Chondrocyte (in vitro differentiated cells): Measurements from ENCODE around the gene SLC9C1. TPM values are rescaled to one million over a fixed set of nuclear protein-coding genes. Genes with fewer than 3 reads are reported as not detected.

Experiments
- DNase-seq: peaks from one replicate; pipeline ENCODE4 v3.0.0; 2021; ENCODE audit warnings: mixed read lengths, low spot score
- H3K27ac Mint-ChIP-seq: one replicate; pipeline ENCODE4 v1.8.0; 2021; ENCODE audit warnings: mild to moderate bottlenecking, moderate library complexity, mixed read lengths; ENCODE audit not compliant: unreplicated experiment
- H3K27me3 Mint-ChIP-seq: 2 replicates; pipeline ENCODE4 v1.8.0; 2021; ENCODE audit warnings: low read depth, mixed read lengths
- H3K36me3 Mint-ChIP-seq: 2 replicates; pipeline ENCODE4 v1.8.0; 2021; ENCODE audit warnings: low read depth, mixed read lengths
- H3K4me1 Mint-ChIP-seq: 2 replicates; pipeline ENCODE4 v1.8.0; 2021; ENCODE audit warnings: low read depth, mild to moderate bottlenecking, mixed read lengths
- H3K4me3 Mint-ChIP-seq: one replicate; pipeline ENCODE4 v1.8.0; 2021; ENCODE audit warnings: mild to moderate bottlenecking, moderate library complexity, mixed read lengths; ENCODE audit not compliant: unreplicated experiment
- H3K9me3 Mint-ChIP-seq: 2 replicates; pipeline ENCODE4 v1.8.0; 2021; ENCODE audit warnings: low read depth, mixed read lengths
- total RNA-seq: library from RNA; stranded (reverse); gene quantifications from 3 replicates; pipeline ENCODE4 v1.2.1, GENCODE V29; 2021
- TF ChIP-seq, protein P1 (sequence below): fragments of 200-600 bp; sonication (generic); IDR thresholded peaks from 2 replicates; pipeline ENCODE4 v1.5.0; 2021; ENCODE audit warnings: antibody characterized with exemption, mild to moderate bottlenecking, moderate library complexity

Gene SLC9C1
- total RNA-seq, 1 donor from 2014 or later: 0.07 TPM

DNA sequence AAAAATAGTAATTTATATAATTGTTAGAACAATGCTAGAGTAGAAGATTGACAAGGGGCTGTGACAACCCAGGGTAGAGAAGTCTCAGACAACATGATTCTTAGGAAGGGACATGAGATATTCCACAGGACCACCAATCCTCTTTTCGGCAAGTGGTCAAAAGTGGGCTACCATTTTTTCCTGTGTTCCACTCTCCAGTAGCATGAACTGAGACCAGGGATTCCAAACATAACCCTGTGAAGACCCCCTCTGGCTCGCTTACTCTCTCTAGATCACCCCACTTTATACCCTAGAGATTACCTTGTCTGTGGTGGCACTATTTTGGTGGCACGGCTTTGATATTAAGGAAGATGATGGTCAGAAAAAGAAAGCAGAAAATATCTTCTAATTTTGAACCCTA is 161.9 kb downstream of the SLC9C1 start:
- no peak for DNase-seq
- Mint-ChIP-seq H3K27me3 (no peaks in the 10 kb centered on the region), H3K9me3 (no peaks in the 10 kb centered on the region), H3K36me3 (no peaks in the 10 kb centered on the region), H3K4me3 (no peak overlapping the region), H3K4me1 (no peaks in the 10 kb centered on the region), H3K27ac (no peak overlapping the region)
- TF ChIP-seq, protein P1, sequence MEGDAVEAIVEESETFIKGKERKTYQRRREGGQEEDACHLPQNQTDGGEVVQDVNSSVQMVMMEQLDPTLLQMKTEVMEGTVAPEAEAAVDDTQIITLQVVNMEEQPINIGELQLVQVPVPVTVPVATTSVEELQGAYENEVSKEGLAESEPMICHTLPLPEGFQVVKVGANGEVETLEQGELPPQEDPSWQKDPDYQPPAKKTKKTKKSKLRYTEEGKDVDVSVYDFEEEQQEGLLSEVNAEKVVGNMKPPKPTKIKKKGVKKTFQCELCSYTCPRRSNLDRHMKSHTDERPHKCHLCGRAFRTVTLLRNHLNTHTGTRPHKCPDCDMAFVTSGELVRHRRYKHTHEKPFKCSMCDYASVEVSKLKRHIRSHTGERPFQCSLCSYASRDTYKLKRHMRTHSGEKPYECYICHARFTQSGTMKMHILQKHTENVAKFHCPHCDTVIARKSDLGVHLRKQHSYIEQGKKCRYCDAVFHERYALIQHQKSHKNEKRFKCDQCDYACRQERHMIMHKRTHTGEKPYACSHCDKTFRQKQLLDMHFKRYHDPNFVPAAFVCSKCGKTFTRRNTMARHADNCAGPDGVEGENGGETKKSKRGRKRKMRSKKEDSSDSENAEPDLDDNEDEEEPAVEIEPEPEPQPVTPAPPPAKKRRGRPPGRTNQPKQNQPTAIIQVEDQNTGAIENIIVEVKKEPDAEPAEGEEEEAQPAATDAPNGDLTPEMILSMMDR: no peak

DNA sequence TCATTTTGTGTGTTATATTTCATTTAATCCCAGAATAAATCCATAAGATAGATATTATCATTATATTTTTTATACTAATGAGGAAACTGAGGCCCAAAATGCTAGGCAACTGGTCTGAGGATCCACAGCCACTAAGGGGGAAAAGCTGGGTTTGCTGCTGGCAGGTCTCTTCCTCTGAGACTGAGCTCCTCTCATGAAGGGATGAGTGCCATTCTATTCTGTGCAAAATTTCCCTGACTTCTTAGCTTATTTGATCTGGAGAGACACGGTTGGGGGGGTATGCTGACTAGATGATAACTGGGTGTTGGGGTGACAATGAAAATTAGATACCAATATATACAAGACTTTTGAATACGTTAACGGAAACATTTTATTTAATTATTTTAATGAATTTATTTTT is 162.9 kb downstream of the SLC9C1 start:
- no peak for DNase-seq
- H3K9me3 Mint-ChIP-seq: no peaks in the 10 kb centered on the region
- H3K27me3 Mint-ChIP-seq: no peaks in the 10 kb centered on the region
- peaks cover 7% of the 10 kb centered on the region for H3K4me1 Mint-ChIP-seq
- no peak overlapping the region for H3K4me3 Mint-ChIP-seq
- TF ChIP-seq, protein P1: no peak
- no peak overlapping the region for H3K27ac Mint-ChIP-seq
- H3K36me3 Mint-ChIP-seq: no peaks in the 10 kb centered on the region

DNA sequence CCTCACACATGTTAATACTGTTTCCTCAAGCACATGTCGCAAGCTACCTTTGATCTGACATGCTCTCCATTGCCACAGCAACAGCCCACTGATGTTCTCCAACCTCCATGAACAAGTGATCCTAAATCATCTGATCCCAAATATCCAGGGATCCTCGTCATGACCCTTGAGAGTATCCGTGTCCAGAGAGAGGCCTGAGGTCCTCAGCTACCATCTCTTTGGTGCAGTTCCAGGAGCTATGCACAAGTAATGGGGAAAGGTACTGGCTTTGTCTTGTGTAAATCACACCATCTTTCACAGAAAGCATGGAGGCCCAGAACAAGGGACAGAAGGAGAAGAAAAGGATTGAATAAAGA is 163.4 kb downstream of the SLC9C1 start:
- TF ChIP-seq, protein P1: no peak
- no peak for DNase-seq
- H3K4me1 Mint-ChIP-seq: peaks cover 7% of the 10 kb centered on the region

DNA sequence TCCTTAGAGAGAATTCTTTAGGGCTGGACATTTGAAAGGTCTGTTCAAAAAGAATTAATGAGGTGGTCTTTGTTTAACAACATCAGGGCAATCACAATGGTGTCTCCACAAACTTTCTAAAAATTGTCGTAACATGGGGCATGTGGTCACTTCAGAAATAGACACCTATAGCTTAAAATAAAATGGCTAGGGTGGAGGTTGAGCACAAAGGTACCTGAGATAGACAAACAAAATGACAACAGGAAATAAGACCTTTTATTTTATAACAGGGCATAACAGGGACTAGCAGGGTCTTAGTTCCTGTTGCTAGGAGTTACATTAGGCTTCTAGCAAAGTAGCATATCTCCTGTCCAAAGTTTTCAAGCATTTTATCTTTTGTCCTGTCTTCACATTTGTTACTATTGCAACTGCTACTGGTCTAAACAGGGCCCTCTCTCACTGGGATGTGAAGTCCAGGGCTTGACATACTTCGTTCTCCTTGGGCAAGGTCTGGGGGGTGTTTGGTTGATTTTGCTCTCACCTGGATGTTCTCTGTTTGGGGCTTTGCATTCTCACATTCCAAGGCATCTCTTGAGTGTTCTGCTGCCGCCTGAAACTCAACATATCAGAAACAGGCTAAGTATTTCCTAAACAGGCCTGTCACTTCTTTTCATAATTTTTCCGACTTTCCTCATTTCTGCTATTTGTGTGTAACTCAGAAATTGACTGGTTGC is 163.9 kb downstream of the SLC9C1 start:
- H3K4me1 Mint-ChIP-seq: peaks cover 7% of the 10 kb centered on the region
- no peak for DNase-seq
- no peaks in the 10 kb centered on the region for H3K9me3 Mint-ChIP-seq
- no peaks in the 10 kb centered on the region for H3K36me3 Mint-ChIP-seq
- TF ChIP-seq, protein P1: no peak
- no peak overlapping the region for H3K27ac Mint-ChIP-seq
- no peaks in the 10 kb centered on the region for H3K27me3 Mint-ChIP-seq
- H3K4me3 Mint-ChIP-seq: no peak overlapping the region

More for the DNA sequence above, 163.4 kb downstream of the SLC9C1 start:
- no peak overlapping the region for H3K27ac Mint-ChIP-seq
- no peak overlapping the region for H3K4me3 Mint-ChIP-seq
- H3K36me3 Mint-ChIP-seq: no peaks in the 10 kb centered on the region
- H3K9me3 Mint-ChIP-seq: no peaks in the 10 kb centered on the region
- no peaks in the 10 kb centered on the region for H3K27me3 Mint-ChIP-seq

DNA sequence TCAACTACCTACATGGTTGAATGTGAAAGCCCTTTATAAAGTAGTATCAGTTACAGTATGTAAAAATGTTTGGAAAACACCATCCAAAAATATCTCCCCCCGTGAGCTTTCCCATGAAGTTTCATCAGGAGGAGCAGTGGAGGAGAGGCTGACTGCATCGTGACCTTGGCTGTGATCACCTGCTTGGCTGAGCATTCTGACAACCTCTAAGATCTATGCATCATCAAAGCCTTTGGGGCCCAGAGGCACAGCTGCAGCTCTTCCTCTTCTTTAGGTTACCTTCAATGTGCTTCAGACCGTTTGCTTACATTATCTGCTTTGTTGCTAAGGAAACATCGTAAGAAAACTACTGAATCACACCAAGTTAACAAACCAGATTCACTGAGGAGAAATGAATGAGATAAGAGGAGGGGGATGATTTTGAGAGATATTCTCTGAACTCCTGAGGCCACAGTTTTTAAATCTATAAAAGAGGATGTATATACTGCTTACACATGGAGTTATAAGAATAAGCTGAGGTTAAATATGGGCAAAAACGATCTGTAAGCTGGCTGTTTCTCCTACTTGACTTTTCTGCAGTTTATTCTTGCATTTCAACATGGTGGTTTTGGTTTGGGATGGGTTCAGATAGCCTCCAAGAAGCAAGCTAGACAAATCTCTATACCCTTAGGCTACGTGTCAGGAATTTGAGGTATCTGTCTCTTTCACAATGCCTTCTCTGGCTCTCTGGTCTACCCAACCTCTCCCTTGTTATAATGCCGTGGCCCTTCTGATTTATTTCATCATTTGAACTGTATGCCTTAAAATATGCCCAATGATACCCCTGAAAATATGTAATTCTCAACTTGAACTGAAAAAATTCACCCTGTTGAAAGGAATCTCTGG is 164.9 kb downstream of the SLC9C1 start:
- H3K4me1 Mint-ChIP-seq: peaks cover 7% of the 10 kb centered on the region
- H3K9me3 Mint-ChIP-seq: no peaks in the 10 kb centered on the region
- H3K27ac Mint-ChIP-seq: no peak overlapping the region
- H3K27me3 Mint-ChIP-seq: no peaks in the 10 kb centered on the region
- H3K4me3 Mint-ChIP-seq: no peak overlapping the region
- DNase-seq: no peak
- no peaks in the 10 kb centered on the region for H3K36me3 Mint-ChIP-seq
- TF ChIP-seq, protein P1: no peak
